ENCODE data around the gene ZEB2. TPM values are rescaled to one million over a fixed set of nuclear protein-coding genes. Genes with fewer than 3 reads are reported as not detected.

Gene ZEB2
- total RNA-seq, 1 experiment from 2014 or later, result 1.1 TPM

DNA sequence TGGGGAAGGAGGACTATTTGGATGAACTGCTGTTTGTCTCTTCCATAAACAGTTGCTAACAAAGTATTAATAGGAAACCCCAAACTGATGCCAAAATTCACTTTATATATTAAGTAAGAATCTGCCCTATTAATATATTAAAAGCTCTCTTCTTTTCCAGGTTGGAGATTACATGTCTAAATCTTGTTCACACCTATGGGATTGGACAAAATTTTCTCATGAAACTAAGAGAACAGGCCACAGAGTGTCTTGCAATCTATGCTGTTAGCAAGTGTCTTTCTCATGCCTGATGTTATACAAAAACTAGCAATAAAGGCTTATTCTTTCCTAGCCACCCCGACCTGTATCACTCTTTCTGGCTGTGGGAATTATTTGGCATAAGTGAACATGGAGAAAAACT, 18.3 kb downstream of the ZEB2 start:
- in situ Hi-C loops (cut with HindIII; ENCODE audit: low pct_unique_long_range_greater_than_20kb, low sequenced_read_pairs), result no loop called here
- CTCF ChIA-PET, result no interaction called here

GRCh38 chr2:144501118-144501517, 18.8 kb downstream of the ZEB2 start:
- H3K36me3 ChIP-seq (ENCODE audit: control insufficient read depth, insufficient read depth, low read length), result no peaks in the 10 kb centered on the region
- H3K4me1 ChIP-seq (ENCODE audit: control insufficient read depth, insufficient read depth, low read length), result no peaks in the 10 kb centered on the region
- in situ Hi-C loops (cut with HindIII; ENCODE audit: low pct_unique_long_range_greater_than_20kb, low sequenced_read_pairs) (no loop called here), intact Hi-C loops (cut with micrococcal nuclease; ENCODE audit: unreplicated experiment) (no loop called here)
- H3K9me3 ChIP-seq (ENCODE audit: control insufficient read depth, insufficient read depth, low read depth, low read length), result no peaks in the 10 kb centered on the region
- DNase-seq (ENCODE audit: low read depth, low spot score) (no peak), ATAC-seq (no peak)
- ChIA-PET POLR2A (interaction anchor here (0.6 kb wide), 1 partner anchor 52 kb away, joined by 7 read pairs; no protein-coding TSS in a partner anchor), CTCF (no interaction called here)
- no peak for TF ChIP-seq TCF7L2 (IDR thresholded peaks at IDR 0.05; ENCODE audit: low read depth, low read length)
- TF ChIP-seq, protein P1, sequence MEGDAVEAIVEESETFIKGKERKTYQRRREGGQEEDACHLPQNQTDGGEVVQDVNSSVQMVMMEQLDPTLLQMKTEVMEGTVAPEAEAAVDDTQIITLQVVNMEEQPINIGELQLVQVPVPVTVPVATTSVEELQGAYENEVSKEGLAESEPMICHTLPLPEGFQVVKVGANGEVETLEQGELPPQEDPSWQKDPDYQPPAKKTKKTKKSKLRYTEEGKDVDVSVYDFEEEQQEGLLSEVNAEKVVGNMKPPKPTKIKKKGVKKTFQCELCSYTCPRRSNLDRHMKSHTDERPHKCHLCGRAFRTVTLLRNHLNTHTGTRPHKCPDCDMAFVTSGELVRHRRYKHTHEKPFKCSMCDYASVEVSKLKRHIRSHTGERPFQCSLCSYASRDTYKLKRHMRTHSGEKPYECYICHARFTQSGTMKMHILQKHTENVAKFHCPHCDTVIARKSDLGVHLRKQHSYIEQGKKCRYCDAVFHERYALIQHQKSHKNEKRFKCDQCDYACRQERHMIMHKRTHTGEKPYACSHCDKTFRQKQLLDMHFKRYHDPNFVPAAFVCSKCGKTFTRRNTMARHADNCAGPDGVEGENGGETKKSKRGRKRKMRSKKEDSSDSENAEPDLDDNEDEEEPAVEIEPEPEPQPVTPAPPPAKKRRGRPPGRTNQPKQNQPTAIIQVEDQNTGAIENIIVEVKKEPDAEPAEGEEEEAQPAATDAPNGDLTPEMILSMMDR (IDR thresholded peaks at IDR 0.05), result no peak
- no peak for TF ChIP-seq SIN3A (IDR thresholded peaks at IDR 0.05; ENCODE audit: borderline replicate concordance, insufficient read depth, low read depth, low read length)
- TF ChIP-seq POLR2AphosphoS5 (IDR thresholded peaks at IDR 0.05; ENCODE audit: low read depth, low read length), result no peak
- TF ChIP-seq, protein P2, sequence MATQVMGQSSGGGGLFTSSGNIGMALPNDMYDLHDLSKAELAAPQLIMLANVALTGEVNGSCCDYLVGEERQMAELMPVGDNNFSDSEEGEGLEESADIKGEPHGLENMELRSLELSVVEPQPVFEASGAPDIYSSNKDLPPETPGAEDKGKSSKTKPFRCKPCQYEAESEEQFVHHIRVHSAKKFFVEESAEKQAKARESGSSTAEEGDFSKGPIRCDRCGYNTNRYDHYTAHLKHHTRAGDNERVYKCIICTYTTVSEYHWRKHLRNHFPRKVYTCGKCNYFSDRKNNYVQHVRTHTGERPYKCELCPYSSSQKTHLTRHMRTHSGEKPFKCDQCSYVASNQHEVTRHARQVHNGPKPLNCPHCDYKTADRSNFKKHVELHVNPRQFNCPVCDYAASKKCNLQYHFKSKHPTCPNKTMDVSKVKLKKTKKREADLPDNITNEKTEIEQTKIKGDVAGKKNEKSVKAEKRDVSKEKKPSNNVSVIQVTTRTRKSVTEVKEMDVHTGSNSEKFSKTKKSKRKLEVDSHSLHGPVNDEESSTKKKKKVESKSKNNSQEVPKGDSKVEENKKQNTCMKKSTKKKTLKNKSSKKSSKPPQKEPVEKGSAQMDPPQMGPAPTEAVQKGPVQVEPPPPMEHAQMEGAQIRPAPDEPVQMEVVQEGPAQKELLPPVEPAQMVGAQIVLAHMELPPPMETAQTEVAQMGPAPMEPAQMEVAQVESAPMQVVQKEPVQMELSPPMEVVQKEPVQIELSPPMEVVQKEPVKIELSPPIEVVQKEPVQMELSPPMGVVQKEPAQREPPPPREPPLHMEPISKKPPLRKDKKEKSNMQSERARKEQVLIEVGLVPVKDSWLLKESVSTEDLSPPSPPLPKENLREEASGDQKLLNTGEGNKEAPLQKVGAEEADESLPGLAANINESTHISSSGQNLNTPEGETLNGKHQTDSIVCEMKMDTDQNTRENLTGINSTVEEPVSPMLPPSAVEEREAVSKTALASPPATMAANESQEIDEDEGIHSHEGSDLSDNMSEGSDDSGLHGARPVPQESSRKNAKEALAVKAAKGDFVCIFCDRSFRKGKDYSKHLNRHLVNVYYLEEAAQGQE (IDR thresholded peaks at IDR 0.05; ENCODE audit: insufficient read depth in 1 of 2, low read depth in 2 of 2, low read length in 1 of 2), result no peak
- H3K27ac ChIP-seq (ENCODE audit: low read length), result no peak overlapping the region
- peaks cover 3% of the 10 kb centered on the region; the same call in 1 of the 2 replicates for H3K27me3 ChIP-seq (ENCODE audit: control insufficient read depth, insufficient read depth, low read length)
- H3K4me3 ChIP-seq (ENCODE audit: low read depth in 2 of 2, low read length in 2 of 2), result no peak overlapping the region
- BruUV-seq (replicated peaks), result no TSS peak

More for the DNA sequence above, 18.3 kb downstream of the ZEB2 start:
- DNase-seq (ENCODE audit: low read depth, low spot score) (no peak), ATAC-seq (no peak)
- Histone ChIP-seq H3K27me3 (ENCODE audit: control insufficient read depth, insufficient read depth, low read length) (peaks cover 5% of the 10 kb centered on the region; the same call in 1 of the 2 replicates), H3K36me3 (ENCODE audit: control insufficient read depth, insufficient read depth, low read length) (no peaks in the 10 kb centered on the region), H3K4me1 (ENCODE audit: control insufficient read depth, insufficient read depth, low read length) (no peaks in the 10 kb centered on the region), H3K4me3 (ENCODE audit: low read depth in 2 of 2, low read length in 2 of 2) (no peak overlapping the region), H3K9me3 (ENCODE audit: control insufficient read depth, insufficient read depth, low read depth, low read length) (no peaks in the 10 kb centered on the region), H3K27ac (ENCODE audit: low read length) (no peak overlapping the region)
- POLR2A ChIA-PET, result no interaction called here
- TF ChIP-seq POLR2AphosphoS5 (IDR thresholded peaks at IDR 0.05; ENCODE audit: low read depth, low read length) (no peak), SIN3A (IDR thresholded peaks at IDR 0.05; ENCODE audit: borderline replicate concordance, insufficient read depth, low read depth, low read length) (no peak), TCF7L2 (IDR thresholded peaks at IDR 0.05; ENCODE audit: low read depth, low read length) (no peak)
- TF ChIP-seq, protein P1 (IDR thresholded peaks at IDR 0.05), result no peak
- TF ChIP-seq, protein P2 (IDR thresholded peaks at IDR 0.05; ENCODE audit: insufficient read depth in 1 of 2, low read depth in 2 of 2, low read length in 1 of 2), result no peak
- intact Hi-C loops (cut with micrococcal nuclease; ENCODE audit: unreplicated experiment), result no loop called here
- BruUV-seq (replicated peaks), result no TSS peak

Measured in Panc1 (cell line).